MCF 10A (cell line): ENCODE results near the gene FBLN2. TPM values are rescaled to one million over a fixed set of nuclear protein-coding genes. Genes with fewer than 3 reads are reported as not detected.

Source experiments
- BruUV-seq: library from RNA; stranded (reverse); fragments of 400-500 nt; replicated peaks from 2 replicates; lab custom pipeline; 2021; lab: Mats Ljungman, UMichigan
- CTCF ChIA-PET: fragments of 300-600 bp; sonication (Branson Sonifier 250); formaldehyde crosslinking; extraction: SDS; loops from one replicate; lab custom pipeline; 2021; ENCODE audit warnings: antibody characterized with exemption, inconsistent platforms; lab: Yijun Ruan, JAX
- POLR2A ChIA-PET: fragments of 300-600, 350-650 bp; sonication (Branson Sonifier 250); formaldehyde crosslinking; extraction: SDS; loops from one replicate; lab custom pipeline; 2020; ENCODE audit warnings: antibody characterized with exemption, inconsistent platforms; lab: Yijun Ruan, JAX
- DNase-seq: peaks from one replicate; pipeline ENCODE4 v3.0.0-alpha.2; 2018; ENCODE audit not compliant: unreplicated experiment
- H3K27ac Mint-ChIP-seq: one replicate; pipeline ENCODE4 v1.8.0; 2022; ENCODE audit warnings: mild to moderate bottlenecking, low read depth, mixed read lengths; ENCODE audit not compliant: unreplicated experiment
- H3K27me3 Mint-ChIP-seq: one replicate; pipeline ENCODE4 v1.8.0; 2022; ENCODE audit warnings: mixed read lengths; ENCODE audit not compliant: insufficient read depth, unreplicated experiment
- H3K36me3 Mint-ChIP-seq: one replicate; pipeline ENCODE4 v1.8.0; 2022; ENCODE audit warnings: mild to moderate bottlenecking, moderate library complexity, mixed read lengths; ENCODE audit not compliant: insufficient read depth, unreplicated experiment
- H3K4me1 Mint-ChIP-seq: one replicate; pipeline ENCODE4 v1.8.0; 2022; ENCODE audit warnings: mixed read lengths; ENCODE audit not compliant: insufficient read depth, unreplicated experiment
- H3K4me3 Mint-ChIP-seq: one replicate; pipeline ENCODE4 v1.8.0; 2022; ENCODE audit warnings: mild to moderate bottlenecking, moderate library complexity, mixed read lengths; ENCODE audit not compliant: unreplicated experiment
- H3K9me3 Mint-ChIP-seq: one replicate; pipeline ENCODE4 v1.8.0; 2022; ENCODE audit warnings: mixed read lengths; ENCODE audit not compliant: unreplicated experiment
- CTCF ChIP-seq: fragments of 200-600 bp; IDR thresholded peaks from one replicate; pipeline ENCODE4 v1.8.0; 2022; ENCODE audit warnings: antibody characterized with exemption, mild to moderate bottlenecking; ENCODE audit not compliant: unreplicated experiment
- intact Hi-C: fragments of 100-400 bp; cut with micrococcal nuclease; formaldehyde crosslinking; loops from 2 replicates; pipeline ENCODE4 v1.14.1; 2022
- total RNA-seq: library from RNA; stranded (reverse); gene quantifications from 2 replicates; pipeline ENCODE4 v1.2.3, GENCODE V29; 2022

Gene FBLN2
- total RNA-seq, 1 experiment from 2014 or later = not detected

- Mint-ChIP-seq H3K36me3 (no peaks in the 10 kb centered on the region), H3K4me3 (no peak overlapping the region), H3K4me1 (peaks cover 5% of the 10 kb centered on the region), H3K9me3 (no peaks in the 10 kb centered on the region), H3K27ac (no peak overlapping the region), H3K27me3 (peaks cover 17% of the 10 kb centered on the region)
- BruUV-seq = no TSS peak
- no peak for TF ChIP-seq CTCF
- POLR2A ChIA-PET = no interaction called here
- no peak for DNase-seq
- intact Hi-C loops = no loop called here
- CTCF ChIA-PET = interaction anchor here (0.7 to 3.1 kb wide), 5 partner anchors 13 to 214 kb away, joined by 3 to 15 read pairs (median 4); no protein-coding TSS in a partner anchor
Measured at GRCh38 chr3:13670292-13670691, 121.4 kb downstream of the FBLN2 start.

GRCh38 chr3:13671482-13672233, 122.7 kb downstream of the FBLN2 start:
- H3K4me3 Mint-ChIP-seq = no peak overlapping the region
- no TSS peak for BruUV-seq
- no peak for DNase-seq
- ChIA-PET POLR2A (no interaction called here), CTCF (interaction anchor here (0.7 to 3.1 kb wide), 6 partner anchors 14 to 861 kb away, joined by 3 to 15 read pairs (median 3); partner anchors contain the start of gene WNT7A)
- no peak overlapping the region for H3K27ac Mint-ChIP-seq
- TF ChIP-seq CTCF = no peak
- intact Hi-C loops = no loop called here
- no peaks in the 10 kb centered on the region for H3K9me3 Mint-ChIP-seq
- H3K36me3 Mint-ChIP-seq = no peaks in the 10 kb centered on the region
- peaks cover 5% of the 10 kb centered on the region for H3K4me1 Mint-ChIP-seq
- peaks cover 31% of the 10 kb centered on the region for H3K27me3 Mint-ChIP-seq

- H3K27ac Mint-ChIP-seq = no peak overlapping the region
- H3K36me3 Mint-ChIP-seq = no peaks in the 10 kb centered on the region
- BruUV-seq = no TSS peak
- TF ChIP-seq CTCF = peak; percentile 39
- H3K9me3 Mint-ChIP-seq = no peaks in the 10 kb centered on the region
- peaks cover 44% of the 10 kb centered on the region for H3K27me3 Mint-ChIP-seq
- CTCF ChIA-PET = interaction anchor here (0.9 to 1.8 kb wide), 4 partner anchors 16 to 212 kb away, joined by 3 to 6 read pairs (median 4); no protein-coding TSS in a partner anchor
- H3K4me1 Mint-ChIP-seq = peaks cover 5% of the 10 kb centered on the region
- no peak overlapping the region for H3K4me3 Mint-ChIP-seq
- POLR2A ChIA-PET = no interaction called here
- peak; percentile 36 for DNase-seq
- intact Hi-C loops = no loop called here
Measured at GRCh38 chr3:13673207-13673606, 124.3 kb downstream of the FBLN2 start.

- BruUV-seq = no TSS peak
- no peak for TF ChIP-seq CTCF
- intact Hi-C loops = no loop called here
- Mint-ChIP-seq H3K36me3 (no peaks in the 10 kb centered on the region), H3K27me3 (peaks cover 51% of the 10 kb centered on the region), H3K27ac (no peak overlapping the region), H3K4me3 (no peak overlapping the region), H3K9me3 (no peaks in the 10 kb centered on the region), H3K4me1 (peaks cover 5% of the 10 kb centered on the region)
- ChIA-PET CTCF (interaction anchor here (0.6 to 1.2 kb wide), 3 partner anchors 17 to 221 kb away, joined by 3 to 4 read pairs (median 3); no protein-coding TSS in a partner anchor), POLR2A (no interaction called here)
- no peak for DNase-seq
Measured at GRCh38 chr3:13674538-13675185, 125.7 kb downstream of the FBLN2 start.
